ENCODE measurements around the gene RASAL2. TPM values are rescaled to one million over a fixed set of nuclear protein-coding genes. Genes with fewer than 3 reads are reported as not detected.

Gene RASAL2
- total RNA-seq, 1 experiment from 2014 or later: 56.9 TPM

DNA sequence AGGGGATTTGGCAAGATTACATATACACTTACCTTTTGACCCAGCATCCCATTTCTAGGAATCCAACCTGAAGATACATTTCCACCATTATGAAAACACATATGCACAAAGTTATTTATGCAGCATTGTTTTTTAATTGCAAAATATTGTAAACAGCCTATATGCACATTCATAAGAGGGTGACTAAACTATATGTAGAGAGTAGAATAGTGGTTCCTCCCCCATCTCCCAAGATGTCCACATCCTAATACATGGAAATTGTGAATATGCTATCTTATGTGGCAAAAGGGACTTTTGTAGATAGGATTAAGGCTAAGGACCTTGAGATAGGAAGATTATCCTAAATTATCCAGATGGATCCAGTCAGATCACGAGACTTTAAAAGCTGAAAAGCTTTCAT lies 311.2 kb downstream of the RASAL2 start:
- Mint-ChIP-seq H3K27me3 (ENCODE audit: insufficient read depth, unreplicated experiment) (no peaks in the 10 kb centered on the region), H3K36me3 (ENCODE audit: insufficient read depth, unreplicated experiment) (no peaks in the 10 kb centered on the region), H3K27ac (ENCODE audit: low read depth, unreplicated experiment) (no peak overlapping the region), H3K4me1 (ENCODE audit: insufficient read depth, unreplicated experiment) (peaks cover 3% of the 10 kb centered on the region), H3K9me3 (ENCODE audit: unreplicated experiment) (no peaks in the 10 kb centered on the region), H3K4me3 (ENCODE audit: unreplicated experiment) (no peak overlapping the region)
- CTCF ChIA-PET: interaction anchor here (1.0 kb wide), 1 partner anchor 106 kb away, joined by 3 read pairs; no protein-coding TSS in a partner anchor
- POLR2A ChIA-PET: no interaction called here
- TF ChIP-seq, protein P1, sequence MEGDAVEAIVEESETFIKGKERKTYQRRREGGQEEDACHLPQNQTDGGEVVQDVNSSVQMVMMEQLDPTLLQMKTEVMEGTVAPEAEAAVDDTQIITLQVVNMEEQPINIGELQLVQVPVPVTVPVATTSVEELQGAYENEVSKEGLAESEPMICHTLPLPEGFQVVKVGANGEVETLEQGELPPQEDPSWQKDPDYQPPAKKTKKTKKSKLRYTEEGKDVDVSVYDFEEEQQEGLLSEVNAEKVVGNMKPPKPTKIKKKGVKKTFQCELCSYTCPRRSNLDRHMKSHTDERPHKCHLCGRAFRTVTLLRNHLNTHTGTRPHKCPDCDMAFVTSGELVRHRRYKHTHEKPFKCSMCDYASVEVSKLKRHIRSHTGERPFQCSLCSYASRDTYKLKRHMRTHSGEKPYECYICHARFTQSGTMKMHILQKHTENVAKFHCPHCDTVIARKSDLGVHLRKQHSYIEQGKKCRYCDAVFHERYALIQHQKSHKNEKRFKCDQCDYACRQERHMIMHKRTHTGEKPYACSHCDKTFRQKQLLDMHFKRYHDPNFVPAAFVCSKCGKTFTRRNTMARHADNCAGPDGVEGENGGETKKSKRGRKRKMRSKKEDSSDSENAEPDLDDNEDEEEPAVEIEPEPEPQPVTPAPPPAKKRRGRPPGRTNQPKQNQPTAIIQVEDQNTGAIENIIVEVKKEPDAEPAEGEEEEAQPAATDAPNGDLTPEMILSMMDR (IDR thresholded peaks at IDR 0.05; ENCODE audit: unreplicated experiment): no peak
- BruUV-seq (replicated peaks): no TSS peak
- intact Hi-C loops (cut with micrococcal nuclease): no loop called here
- DNase-seq (ENCODE audit: unreplicated experiment): no peak

DNA sequence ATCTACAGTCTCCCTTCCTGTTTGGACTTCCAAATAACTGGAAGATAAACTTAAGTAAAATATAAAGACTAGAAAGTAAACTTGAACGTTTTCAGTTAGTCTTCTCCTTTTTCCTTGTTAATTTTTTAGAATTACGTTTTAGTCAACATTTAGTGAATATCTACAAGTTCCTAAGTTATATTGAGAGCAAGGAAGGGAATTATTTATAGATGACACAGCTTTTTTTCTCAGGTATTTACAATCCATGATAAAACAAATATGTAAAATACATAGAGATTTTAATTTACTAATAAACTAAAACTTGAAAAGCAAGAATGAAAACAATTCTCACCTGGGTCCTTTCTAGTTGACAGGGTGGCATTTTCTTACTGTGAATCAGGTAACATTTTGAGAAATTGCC lies 313.3 kb downstream of the RASAL2 start:
- H3K9me3 Mint-ChIP-seq (ENCODE audit: unreplicated experiment): no peaks in the 10 kb centered on the region
- intact Hi-C loops (cut with micrococcal nuclease): no loop called here

DNA sequence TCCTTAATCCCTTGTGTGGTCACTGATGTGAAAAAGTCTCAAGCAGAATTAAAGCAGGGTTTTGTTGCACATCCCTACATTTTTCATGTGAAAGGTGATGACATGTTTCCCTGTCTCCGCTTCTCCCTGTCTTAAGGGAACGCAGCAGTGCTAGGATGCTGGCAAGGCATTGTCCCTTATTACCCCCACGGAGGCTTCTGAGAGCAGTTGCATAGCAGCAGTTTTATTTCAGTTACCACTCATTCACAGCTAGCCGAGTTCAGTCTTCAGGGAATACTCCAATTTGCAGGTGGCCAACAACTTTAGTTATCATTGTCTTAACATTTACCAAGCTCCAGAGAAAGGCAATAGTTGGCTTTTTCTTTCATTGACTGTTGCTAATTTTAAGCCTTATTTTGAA lies 313.8 kb downstream of the RASAL2 start:
- H3K9me3 Mint-ChIP-seq (ENCODE audit: unreplicated experiment): no peaks in the 10 kb centered on the region
- no peak overlapping the region for H3K27ac Mint-ChIP-seq (ENCODE audit: low read depth, unreplicated experiment)
- intact Hi-C loops (cut with micrococcal nuclease): no loop called here
- H3K4me3 Mint-ChIP-seq (ENCODE audit: unreplicated experiment): no peak overlapping the region
- BruUV-seq (replicated peaks): no TSS peak
- DNase-seq (ENCODE audit: unreplicated experiment): no peak
- ChIA-PET POLR2A (interaction anchor here (0.7 to 1.6 kb wide), 2 partner anchors 10 to 124 kb away, joined by 3 to 5 read pairs; no protein-coding TSS in a partner anchor), CTCF (interaction anchor here (0.6 kb wide), 1 partner anchor 345 kb away, joined by 3 read pairs; no protein-coding TSS in a partner anchor)
- TF ChIP-seq, protein P1 (IDR thresholded peaks at IDR 0.05; ENCODE audit: unreplicated experiment): no peak
- H3K27me3 Mint-ChIP-seq (ENCODE audit: insufficient read depth, unreplicated experiment): no peaks in the 10 kb centered on the region
- H3K36me3 Mint-ChIP-seq (ENCODE audit: insufficient read depth, unreplicated experiment): no peaks in the 10 kb centered on the region
- H3K4me1 Mint-ChIP-seq (ENCODE audit: insufficient read depth, unreplicated experiment): no peaks in the 10 kb centered on the region

More for the DNA sequence above, 313.3 kb downstream of the RASAL2 start:
- Mint-ChIP-seq H3K4me3 (ENCODE audit: unreplicated experiment) (no peak overlapping the region), H3K4me1 (ENCODE audit: insufficient read depth, unreplicated experiment) (no peaks in the 10 kb centered on the region), H3K27me3 (ENCODE audit: insufficient read depth, unreplicated experiment) (no peaks in the 10 kb centered on the region), H3K36me3 (ENCODE audit: insufficient read depth, unreplicated experiment) (no peaks in the 10 kb centered on the region), H3K27ac (ENCODE audit: low read depth, unreplicated experiment) (no peak overlapping the region)
- no TSS peak for BruUV-seq (replicated peaks)
- TF ChIP-seq, protein P1 (IDR thresholded peaks at IDR 0.05; ENCODE audit: unreplicated experiment): no peak
- POLR2A ChIA-PET: interaction anchor here (0.7 to 1.6 kb wide), 2 partner anchors 9 to 125 kb away, joined by 3 to 5 read pairs; no protein-coding TSS in a partner anchor
- no peak for DNase-seq (ENCODE audit: unreplicated experiment)
- CTCF ChIA-PET: no interaction called here

DNA sequence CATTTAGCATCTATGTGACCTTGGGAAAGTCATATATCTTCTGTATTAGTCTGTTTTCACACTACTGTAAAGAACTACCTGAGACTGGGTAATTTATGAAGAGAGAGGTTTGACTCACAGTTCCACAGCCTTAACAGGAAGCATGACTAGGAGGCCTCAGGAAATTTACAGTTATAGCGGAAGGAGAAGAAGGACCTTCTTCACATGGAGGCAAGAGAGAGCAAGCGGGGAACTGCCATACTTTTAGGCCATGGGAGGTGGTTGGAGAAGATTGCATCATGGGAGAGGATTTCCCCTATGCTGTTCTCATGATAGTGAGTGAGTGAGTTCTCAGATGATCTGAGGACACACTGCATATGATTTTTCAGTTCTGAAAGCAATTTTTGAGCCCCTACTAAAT lies 315.0 kb downstream of the RASAL2 start:
- DNase-seq (ENCODE audit: unreplicated experiment): no peak
- Mint-ChIP-seq H3K4me3 (ENCODE audit: unreplicated experiment) (no peak overlapping the region), H3K27me3 (ENCODE audit: insufficient read depth, unreplicated experiment) (no peaks in the 10 kb centered on the region), H3K9me3 (ENCODE audit: unreplicated experiment) (no peaks in the 10 kb centered on the region), H3K27ac (ENCODE audit: low read depth, unreplicated experiment) (no peak overlapping the region), H3K36me3 (ENCODE audit: insufficient read depth, unreplicated experiment) (no peaks in the 10 kb centered on the region), H3K4me1 (ENCODE audit: insufficient read depth, unreplicated experiment) (no peaks in the 10 kb centered on the region)
- TF ChIP-seq, protein P1 (IDR thresholded peaks at IDR 0.05; ENCODE audit: unreplicated experiment): no peak
- no TSS peak for BruUV-seq (replicated peaks)
- ChIA-PET CTCF (interaction anchor here (0.7 to 1.0 kb wide), 3 partner anchors 12 to 152 kb away, joined by 5 to 8 read pairs (median 6); no protein-coding TSS in a partner anchor), POLR2A (interaction anchor here (0.6 kb wide), 1 partner anchor 68 kb away, joined by 5 read pairs; no protein-coding TSS in a partner anchor)
- intact Hi-C loops (cut with micrococcal nuclease): no loop called here

Measured in MCF 10A (cell line).